ENCODE data around the gene RREB1.
A peak's percentile ranks its signal among the peaks of the same experiment; 100 is the strongest.

Gene RREB1, protein sequence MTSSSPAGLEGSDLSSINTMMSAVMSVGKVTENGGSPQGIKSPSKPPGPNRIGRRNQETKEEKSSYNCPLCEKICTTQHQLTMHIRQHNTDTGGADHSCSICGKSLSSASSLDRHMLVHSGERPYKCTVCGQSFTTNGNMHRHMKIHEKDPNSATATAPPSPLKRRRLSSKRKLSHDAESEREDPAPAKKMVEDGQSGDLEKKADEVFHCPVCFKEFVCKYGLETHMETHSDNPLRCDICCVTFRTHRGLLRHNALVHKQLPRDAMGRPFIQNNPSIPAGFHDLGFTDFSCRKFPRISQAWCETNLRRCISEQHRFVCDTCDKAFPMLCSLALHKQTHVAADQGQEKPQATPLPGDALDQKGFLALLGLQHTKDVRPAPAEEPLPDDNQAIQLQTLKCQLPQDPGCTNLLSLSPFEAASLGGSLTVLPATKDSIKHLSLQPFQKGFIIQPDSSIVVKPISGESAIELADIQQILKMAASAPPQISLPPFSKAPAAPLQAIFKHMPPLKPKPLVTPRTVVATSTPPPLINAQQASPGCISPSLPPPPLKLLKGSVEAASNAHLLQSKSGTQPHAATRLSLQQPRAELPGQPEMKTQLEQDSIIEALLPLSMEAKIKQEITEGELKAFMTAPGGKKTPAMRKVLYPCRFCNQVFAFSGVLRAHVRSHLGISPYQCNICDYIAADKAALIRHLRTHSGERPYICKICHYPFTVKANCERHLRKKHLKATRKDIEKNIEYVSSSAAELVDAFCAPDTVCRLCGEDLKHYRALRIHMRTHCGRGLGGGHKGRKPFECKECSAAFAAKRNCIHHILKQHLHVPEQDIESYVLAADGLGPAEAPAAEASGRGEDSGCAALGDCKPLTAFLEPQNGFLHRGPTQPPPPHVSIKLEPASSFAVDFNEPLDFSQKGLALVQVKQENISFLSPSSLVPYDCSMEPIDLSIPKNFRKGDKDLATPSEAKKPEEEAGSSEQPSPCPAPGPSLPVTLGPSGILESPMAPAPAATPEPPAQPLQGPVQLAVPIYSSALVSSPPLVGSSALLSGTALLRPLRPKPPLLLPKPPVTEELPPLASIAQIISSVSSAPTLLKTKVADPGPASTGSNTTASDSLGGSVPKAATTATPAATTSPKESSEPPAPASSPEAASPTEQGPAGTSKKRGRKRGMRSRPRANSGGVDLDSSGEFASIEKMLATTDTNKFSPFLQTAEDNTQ (N-terminal part only)

DNA sequence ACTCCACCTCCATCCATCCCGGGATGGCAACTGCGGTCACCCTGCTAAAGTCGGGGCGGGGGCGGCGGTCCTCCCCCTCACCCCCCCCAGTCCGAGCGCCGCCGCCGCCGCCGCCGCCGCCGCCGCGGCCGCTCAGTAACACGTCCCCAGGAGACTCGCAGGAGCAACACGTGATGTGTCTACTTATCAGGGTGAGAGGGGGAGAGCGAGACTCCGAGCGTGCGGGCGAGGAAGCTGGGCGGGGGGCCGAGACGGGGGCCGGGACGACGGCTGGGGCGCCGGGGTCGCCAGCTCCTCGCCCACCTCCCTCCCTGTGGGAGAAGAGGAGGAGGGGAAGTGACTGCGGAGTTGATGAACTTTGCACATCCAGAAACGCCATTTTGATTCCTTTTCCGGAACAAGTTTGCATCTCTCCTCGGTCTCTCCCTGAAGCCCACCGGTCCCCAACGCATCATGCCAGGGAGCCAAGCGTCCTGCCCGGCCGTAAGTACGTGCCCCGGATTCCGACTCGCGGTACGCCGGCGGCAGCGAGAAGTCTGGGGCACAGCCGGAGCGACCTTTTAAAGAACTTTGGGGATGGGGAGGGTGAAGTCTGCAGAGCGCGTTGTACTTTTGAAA is at the start of gene RREB1:
RREB1 (plus strand) TSS at position 384 of the 618 bp plus-strand sequence. CDS start 73,951 bp downstream, outside the sequence.
- DNase-seq = no peak

DNA sequence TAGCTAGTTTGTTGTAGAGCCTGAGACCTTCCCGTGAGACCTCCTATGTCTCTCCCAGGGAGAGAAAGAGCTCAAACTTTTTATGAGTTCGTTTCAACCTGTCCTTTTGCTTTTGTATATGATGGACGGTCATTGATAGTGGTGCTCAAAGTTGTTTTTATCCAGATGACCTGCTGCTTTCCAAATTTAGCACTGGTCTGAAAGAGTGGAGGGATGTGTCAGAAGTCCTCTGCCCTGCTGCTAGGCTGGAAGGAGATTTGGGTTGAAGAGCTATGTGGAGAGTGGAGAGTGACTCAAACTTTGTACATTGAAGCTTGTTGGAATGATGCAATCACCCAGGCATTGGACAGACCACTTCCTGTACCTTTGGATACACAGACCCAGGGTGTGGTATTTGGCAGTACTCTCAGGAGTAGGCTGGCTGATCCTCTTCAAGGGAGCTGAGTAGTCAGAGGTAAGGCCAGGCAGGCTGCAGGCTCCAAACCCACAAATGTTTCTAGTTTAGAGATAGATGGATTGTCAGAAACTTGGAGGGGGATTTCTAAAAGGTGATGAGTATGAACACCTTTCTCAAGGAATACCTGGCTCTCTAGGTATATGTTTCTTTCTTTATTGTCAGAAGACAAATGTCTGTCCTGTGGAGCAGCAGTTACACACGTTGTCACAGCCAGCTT is 49.4 kb upstream of the RREB1 start:
- DNase-seq = peak; percentile 50

DNA sequence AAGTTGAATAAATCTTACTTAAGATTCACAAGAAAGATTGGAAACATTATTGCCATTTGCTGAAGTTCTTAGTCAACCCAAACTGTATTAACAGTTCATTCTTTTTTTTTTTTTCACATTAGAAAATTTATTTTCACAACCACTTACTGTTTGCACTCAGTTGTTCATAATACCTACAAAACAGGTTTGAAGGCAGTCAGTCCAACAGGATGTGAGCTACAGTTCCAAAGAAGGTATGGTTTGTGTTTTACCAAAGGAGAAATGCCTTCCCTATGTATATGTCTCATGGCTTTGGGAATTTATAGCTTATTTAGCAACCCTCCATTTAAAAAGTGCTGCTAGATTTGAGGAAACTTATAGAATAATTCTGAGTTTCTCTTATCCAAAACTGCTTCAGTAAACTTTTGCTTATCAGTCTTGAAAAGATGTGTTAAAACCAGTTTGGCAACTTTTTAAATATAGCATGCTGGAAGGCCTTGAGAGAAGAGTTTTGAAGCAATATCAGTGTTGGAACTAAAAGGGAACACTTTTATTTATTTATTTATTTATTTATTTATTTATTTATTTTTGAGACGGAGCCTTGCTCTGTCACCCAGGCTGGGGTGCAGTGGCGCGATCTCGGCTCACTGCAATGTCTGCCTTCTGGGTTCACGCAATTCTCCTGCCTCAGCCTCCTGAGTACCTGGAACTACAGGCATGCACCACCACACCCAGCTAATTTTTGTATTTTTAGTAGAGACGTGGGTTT is 46.8 kb upstream of the RREB1 start:
- DNase-seq = no peak

DNA sequence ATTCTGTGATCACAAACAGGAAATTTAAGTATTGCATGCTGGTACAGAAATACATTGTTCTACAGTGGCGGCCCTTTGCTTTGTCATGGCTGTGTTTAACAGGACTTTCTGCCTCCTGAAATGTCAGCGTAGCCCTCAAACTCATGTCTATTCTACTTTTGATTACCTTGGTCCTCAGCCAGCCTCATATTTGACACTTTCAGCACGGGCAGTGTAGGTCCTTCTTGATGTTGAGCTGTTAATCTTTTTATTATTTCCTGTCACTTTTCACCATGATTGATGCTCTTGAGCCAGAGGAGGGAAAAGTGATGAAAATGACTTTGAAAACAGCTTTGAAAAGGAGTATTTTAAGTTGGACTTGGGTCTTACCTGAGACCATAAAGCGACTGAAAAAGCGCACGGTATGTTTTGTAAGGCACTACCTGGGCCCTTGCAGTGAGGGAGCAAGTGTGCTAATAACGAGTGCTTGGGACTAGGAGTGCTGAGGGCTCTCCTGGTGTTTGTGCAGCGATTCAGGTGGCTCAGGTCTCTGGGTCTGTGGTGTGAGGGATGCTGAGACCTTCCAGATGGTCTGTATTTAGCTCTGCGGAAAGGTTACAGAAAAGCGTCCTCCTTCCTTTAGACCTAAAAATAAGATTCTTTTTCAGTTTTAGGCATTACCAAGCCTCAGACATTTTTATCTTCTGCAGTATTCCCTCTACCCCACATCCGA is 45.2 kb upstream of the RREB1 start:
- no peak for DNase-seq

DNA sequence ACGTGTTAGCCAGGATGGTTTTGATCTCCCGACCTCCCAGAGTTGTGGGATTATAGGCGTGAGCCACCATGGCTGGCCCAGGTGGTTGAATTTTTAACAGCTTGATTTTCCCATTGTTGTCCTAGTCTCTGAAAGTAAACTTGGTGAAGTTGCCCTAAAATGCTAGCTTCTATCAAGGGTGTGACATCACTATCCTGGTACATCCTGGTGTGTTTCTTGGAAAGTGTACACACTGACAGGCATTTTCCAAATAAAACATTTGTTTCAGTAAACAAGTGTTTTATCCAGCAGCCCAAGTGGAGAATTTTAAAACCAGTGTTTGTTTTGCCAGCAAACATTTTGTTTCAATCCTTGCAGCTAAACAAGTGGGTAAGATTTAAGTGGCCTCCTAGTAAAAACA is 40.5 kb upstream of the RREB1 start:
- no peak for DNase-seq

DNA sequence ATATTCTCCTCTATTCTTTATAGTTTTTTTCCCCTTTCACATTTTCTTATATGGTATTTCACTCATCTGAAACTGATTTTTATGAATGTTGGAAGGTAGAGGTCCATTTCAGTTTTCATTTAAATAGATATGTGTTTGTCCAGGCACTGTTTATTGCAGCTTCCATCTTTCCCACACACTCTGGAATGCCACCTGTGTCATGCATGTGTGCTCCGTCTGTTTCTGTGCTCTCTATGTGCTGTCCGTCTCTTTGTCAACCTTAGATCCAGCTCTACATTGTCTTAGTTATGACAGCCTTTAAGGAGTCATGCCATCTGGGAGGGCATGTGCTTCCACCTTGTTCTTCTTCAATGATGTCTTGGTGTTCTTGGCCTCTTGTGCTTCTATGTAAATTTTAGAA is 36.4 kb upstream of the RREB1 start:
- no peak for DNase-seq

DNA sequence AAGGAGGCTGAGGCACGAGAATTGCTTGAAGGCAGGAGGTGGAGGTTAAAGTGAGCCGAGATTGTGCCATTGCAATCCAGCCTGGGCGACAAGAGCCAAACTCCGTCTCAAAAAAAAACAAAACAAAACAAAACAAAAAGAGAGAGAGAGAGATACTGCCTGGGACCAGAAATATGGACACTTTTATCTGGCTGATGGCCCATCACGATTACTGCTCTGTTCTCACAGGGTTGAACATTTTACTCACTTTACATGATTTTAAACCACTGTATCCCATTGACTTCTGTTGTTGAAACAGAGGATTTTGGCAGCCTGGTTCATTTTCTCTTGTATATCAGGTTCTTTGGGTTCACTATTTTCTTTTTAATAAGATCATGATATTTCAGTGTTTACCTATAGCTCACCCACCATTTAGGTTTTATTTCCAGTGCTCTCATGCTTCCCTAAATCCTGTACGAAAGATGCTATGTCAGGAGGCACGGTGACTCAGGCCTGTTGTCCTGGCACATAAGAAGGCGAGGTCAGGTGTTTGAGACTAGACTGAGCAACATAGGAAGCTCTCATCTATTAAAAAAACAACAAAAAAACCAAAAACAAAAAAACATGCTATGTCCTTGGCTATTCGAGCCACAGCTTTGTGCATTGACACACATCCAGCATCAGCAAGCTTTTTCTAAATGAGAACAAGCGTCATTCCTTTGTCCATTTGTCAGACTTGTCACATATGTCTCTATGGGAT is 34.5 kb upstream of the RREB1 start:
- DNase-seq = no peak

DNA sequence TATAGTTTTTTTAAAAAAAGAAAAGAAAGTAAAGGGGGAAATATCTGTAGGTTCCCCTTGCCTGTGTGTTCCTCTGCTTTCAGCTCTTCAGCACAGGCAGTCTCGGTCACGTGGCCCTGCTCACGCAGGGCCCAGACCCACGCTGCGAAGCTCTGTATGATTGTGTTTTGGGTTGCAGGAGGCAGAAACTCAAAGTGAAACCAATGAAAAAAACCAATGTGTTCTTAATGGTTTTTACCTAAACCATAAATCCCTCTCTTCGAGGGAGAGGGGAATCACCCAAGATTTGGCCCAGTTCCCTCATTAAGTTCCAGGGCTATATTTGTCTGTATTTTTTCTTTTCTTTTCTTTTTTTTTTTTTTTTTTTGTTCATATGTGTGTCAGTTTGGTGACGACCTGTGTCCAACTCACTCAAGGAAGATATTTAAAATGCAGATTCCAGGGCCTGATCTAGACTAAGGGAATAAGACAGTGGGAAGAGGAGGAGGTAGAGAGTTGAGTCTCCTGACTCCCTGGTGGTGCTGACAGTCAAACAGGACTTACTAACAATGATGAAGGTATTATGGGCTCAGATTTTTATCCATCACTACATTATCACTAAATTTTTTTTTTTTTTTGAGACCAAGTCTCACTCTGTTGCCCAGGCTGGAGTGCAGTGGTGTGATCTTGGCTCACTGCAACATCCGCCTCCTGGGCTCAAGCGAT is 33.8 kb upstream of the RREB1 start:
- DNase-seq = no peak

DNA sequence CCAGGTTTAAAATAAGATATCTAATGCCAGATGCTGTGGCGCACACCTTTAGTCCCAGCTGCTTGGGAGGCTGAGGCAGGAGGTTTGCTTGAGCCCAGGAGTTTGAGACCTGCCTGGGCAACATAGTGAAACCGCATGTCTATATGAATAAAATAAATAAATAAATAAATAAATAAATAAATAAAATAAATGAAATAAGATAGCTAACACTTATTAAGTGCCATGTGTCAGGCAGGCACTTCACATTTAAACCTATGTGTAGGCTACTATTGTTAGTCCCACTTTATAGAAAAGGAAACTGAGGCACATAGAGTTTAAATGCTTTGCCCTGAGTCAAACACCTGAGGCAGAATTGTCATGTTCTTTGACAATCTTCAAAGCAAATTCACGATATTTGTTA is 32.9 kb upstream of the RREB1 start:
- DNase-seq = no peak

DNA sequence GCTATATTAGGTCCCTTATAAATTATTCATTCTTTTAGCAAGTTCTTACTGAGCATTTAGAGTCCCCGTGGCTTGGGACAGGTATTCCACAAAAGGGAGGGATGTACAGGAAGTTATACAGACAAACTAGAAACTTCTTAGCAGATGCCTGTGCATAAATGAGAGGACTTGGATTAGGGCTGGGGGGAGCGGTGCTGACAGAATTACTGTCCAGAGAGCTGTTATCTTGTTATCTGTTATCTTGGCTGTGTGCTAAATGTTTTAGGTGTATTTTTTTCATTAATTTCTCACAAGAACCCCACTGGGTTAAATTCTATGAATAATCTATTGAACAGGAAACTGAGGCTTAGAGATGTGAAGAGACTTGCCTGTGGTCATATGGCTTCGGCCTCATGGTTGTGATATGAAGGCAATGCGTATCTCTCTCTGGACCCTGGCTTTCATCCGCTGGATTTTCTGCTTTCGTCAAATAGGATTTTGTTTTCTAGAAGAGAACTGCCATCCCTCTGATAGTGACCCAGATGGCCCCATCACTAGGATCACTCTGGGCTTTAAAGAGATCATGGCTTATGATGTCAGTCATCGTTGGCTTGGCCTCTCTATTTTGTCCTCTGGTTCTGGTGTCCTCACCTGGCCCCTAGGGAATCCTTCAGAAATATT is 32.3 kb upstream of the RREB1 start:
- DNase-seq = no peak

DNA sequence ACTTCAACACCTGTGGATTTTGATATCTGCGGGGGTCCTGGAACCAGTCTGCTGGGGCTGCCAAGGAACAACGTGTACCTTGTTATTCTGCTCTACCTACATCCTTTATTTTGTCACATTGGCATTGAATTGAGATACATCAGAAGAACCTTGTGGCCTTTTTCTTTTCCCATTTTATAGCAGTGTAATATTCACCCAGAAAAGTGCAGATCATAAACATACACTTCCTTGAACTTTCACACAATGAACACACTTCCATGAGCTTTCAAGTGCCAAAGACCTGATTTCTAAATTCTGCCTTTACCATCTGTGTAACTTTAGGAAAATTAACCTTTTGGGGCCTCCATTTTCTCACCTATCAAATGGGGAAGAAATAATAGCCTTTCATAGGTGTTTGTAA is 29.9 kb upstream of the RREB1 start:
- no peak for DNase-seq

DNA sequence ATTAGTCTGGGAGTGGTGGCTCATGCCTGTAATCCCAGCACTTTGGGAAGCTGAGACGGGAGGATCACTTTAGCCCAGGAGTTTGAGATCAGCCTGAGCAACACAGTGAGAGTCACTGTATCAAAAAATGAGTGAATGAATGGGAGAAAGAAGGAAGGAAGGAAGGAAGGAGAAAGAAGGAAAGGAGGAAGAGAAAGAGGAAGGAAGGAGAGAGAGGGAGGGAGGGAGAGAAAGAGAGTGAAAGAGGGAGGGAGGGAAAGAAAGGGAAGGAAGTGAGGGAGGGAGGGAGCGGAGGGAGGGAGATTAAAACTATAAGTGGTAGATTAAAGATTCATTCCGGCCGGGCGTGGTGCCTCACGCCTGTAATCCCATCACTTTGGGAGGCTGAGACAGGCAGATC is 28.9 kb upstream of the RREB1 start:
- no peak for DNase-seq

DNA sequence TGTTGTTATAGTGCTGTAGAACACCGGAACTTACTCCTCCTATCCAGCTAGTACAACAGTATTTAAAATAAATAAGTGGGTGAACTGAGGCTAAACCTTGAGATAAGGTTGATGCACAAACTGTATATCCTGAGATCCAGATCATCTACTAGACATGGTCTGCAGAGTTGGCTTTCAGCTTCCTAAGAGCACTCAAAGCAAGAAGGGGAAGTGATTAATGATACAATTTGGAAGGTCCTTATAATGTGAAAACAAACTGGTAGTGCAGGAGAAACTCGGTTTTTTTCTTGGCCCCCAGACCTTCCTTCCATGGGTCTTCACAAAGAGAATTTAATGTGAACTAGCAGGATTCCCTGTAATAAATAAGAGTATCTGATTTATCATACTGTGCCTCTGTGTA is 27.4 kb upstream of the RREB1 start:
- DNase-seq = no peak

DNA sequence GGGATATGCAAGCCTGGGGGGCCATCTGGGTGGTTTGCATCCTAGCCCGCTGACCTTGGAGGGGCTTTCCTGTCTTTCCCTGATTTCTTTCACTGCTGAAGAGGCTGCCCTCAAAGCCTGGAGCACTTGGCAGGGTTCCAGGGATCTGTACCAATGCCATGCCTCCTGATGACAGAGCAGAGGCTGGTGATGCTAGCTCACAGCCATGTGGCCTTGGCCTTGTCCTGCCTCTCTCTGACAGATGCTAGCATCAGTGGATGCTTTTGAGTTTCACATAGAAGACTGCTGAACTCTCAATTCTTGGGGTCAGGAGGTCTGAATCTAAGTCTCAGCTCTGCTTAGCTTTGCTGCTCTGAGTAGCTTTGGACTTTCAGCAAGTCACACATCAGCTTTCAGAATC is 21.9 kb upstream of the RREB1 start:
- no peak for DNase-seq

DNA sequence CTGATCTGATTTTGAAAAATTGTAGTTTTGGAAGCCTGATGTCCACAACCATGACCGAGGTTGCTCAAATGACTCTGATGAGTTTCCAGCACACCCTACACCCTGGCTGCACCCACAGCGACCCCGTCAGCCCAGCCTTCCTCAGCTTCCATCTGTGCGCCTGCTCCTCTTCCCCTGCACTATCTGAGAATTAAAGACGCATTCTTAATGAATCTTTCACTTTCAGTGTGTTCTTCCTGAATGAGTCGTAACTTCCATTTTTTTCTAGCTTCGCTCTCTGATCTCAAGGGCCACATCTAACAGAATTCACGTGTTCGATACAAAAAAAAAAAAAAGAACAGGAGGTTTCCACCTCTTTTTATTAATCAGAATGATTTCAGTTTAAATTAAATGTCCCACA is 21.3 kb upstream of the RREB1 start:
- no peak for DNase-seq

DNA sequence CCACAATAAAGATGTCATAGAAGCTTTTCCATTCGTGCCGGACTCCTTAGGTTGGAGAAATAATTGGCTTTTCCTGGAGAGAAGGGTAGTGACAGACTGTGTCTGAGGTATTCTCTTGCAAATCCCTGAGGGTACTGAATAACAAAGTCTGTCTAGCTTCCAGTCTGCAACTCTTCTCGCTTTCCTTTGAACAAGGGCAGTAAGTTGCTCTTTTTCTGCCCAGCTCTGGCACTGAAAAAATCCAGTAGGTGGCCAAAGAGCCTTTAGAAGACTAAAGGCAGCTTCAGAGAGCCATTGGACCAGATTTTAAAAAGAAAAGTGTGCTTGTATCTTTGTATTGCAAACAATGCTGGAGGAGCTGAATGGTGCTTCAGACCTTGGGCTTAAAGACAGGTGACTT is 20.7 kb upstream of the RREB1 start:
- no peak for DNase-seq

DNA sequence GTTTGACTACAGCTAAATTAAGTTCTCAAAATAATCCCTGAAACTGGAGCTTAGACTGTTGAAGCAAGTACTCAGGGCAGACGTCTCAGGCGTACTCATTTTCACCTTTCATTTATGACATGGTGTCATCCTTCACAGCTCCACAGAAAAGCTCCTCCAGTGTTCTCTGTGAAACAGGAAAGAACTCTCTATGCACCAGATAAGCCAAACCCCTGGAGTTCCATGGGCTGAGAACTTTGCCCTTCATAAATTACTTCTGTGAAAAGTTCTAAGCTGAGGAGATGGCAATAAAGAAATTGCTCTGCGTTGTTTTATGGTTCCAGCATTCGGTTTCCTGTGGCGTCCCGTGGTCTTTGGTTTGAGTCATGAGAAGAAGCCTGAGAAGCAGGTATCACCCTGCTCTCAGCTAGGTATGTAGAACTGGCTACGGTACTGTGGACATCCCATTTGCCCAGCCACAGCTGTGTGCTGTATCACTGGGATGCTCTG is 20.2 kb upstream of the RREB1 start:
- DNase-seq = no peak

DNA sequence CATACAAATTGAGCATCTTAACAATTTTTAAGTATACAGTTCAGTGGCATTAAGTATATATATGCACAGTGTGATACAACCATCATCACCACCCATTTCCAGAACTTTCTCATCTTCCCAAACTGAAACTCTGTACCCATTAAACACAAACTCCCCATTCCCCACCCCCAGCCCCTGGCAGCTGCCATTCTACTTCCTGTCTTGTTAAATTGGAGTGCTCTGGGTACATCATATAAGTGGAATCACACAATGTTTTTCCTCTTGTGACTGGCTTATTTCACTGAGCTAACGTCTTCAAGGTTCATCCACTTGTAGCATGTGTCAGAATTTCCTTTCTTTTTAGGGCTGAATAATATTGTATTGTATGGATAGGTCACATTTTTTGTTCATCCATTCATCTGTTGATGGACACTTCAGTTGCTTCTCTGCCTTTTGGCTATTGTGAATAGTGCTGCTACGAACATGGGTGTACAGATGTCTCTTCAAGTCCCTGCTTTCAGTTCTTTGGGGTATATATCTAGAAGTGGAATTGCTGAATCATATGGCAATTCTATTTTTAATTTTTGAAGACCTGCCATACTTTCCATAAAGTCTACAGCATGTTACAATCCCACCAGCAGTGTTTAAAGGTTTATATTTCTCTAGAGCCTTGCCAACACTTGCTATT is 19.6 kb upstream of the RREB1 start:
- DNase-seq = no peak
